Hepatocyte (in vitro differentiated cells): ENCODE measurements around the gene ARHGAP30. TPM values are rescaled to one million over a fixed set of nuclear protein-coding genes. Genes with fewer than 3 reads are reported as not detected.

Source experiments
- DNase-seq: peaks from one replicate; pipeline ENCODE4 v3.0.0-alpha.2; 2016; ENCODE audit warnings: low spot score
- H2AFZ ChIP-seq: fragments of 200-600 bp; sonication (generic); 2 replicates; pipeline ENCODE4 v1.6.0; 2016; ENCODE audit warnings: antibody characterized with exemption, mild to moderate bottlenecking
- H3K27ac ChIP-seq: fragments of 200-600 bp; sonication (generic); 2 replicates; pipeline ENCODE4 v1.5.1; 2016; ENCODE audit warnings: mild to moderate bottlenecking
- H3K27me3 ChIP-seq: fragments of 200-600 bp; sonication (generic); 2 replicates; pipeline ENCODE4 v1.6.1; 2016
- H3K36me3 ChIP-seq: fragments of 200-600 bp; sonication (generic); replicated peaks from 2 replicates; pipeline ENCODE4 v1.5.1; 2016; ENCODE audit warnings: low read depth; ENCODE audit not compliant: insufficient read depth
- H3K4me1 ChIP-seq: fragments of 200-600 bp; sonication (generic); 2 replicates; pipeline ENCODE4 v1.5.1; 2016; ENCODE audit warnings: mild to moderate bottlenecking, moderate library complexity; ENCODE audit not compliant: insufficient read depth
- H3K4me2 ChIP-seq: fragments of 200-600 bp; sonication (generic); 2 replicates; pipeline ENCODE4 v1.6.0; 2016
- H3K4me3 ChIP-seq: fragments of 200-600 bp; sonication (generic); 2 replicates; pipeline ENCODE4 v1.5.1; 2016; ENCODE audit warnings: mild to moderate bottlenecking
- H3K79me2 ChIP-seq: fragments of 200-600 bp; sonication (generic); 2 replicates; pipeline ENCODE4 v1.6.0; 2017; ENCODE audit warnings: mild to moderate bottlenecking
- H3K9me2 ChIP-seq: fragments of 200-600 bp; sonication (generic); replicated peaks from 2 replicates; pipeline ENCODE4 v1.6.0; 2017; ENCODE audit warnings: mild to moderate bottlenecking; ENCODE audit not compliant: insufficient read depth
- H3K9me3 ChIP-seq: fragments of 200-600 bp; sonication (generic); 2 replicates; pipeline ENCODE4 v1.5.1; 2016; ENCODE audit warnings: low read depth, mild to moderate bottlenecking
- H4K20me1 ChIP-seq: fragments of 200-600 bp; sonication (generic); 2 replicates; pipeline ENCODE4 v1.6.0; 2016; ENCODE audit warnings: mild to moderate bottlenecking; ENCODE audit not compliant: insufficient read depth, poor library complexity, severe bottlenecking
- CTCF ChIP-seq: fragments of 200-600 bp; sonication (generic); IDR thresholded peaks from 2 replicates; pipeline ENCODE4 v1.5.1; 2016; ENCODE audit warnings: antibody characterized with exemption, mild to moderate bottlenecking; ENCODE audit not compliant: poor library complexity
- EZH2 ChIP-seq: fragments of 200-600 bp; sonication (generic); IDR thresholded peaks from 2 replicates; pipeline ENCODE4 v1.6.1; 2016; ENCODE audit warnings: antibody characterized with exemption, mild to moderate bottlenecking, borderline replicate concordance
- EZH2phosphoT487 ChIP-seq: fragments of 200-600 bp; sonication (generic); IDR thresholded peaks from one replicate; pipeline ENCODE4 v1.6.1; 2018; ENCODE audit warnings: antibody characterized with exemption, mild to moderate bottlenecking, low read depth, moderate library complexity; ENCODE audit not compliant: unreplicated experiment, severe bottlenecking
- WGBS: methylation state at CpG from one replicate; pipeline ENCODE4 v1.1.6; 2016; ENCODE audit warnings: low lambda C conversion rate; ENCODE audit errors: missing lambda C conversion rate; 5-methylcytosine and 5-hydroxymethylcytosine counted together
- polyA plus RNA-seq: library from polyadenylated mRNA; unstranded; fragments of >200 nt; fragmentation: Nextera tagmentation; extraction: Ambion mirVana; gene quantifications from 2 replicates; pipeline ENCODE4 v1.2.1, GENCODE V29; 2016
- total RNA-seq: library from RNA; depleted of rRNA; stranded (reverse); fragments of >200 nt; gene quantifications from 2 replicates; pipeline ENCODE4 v1.2.3, GENCODE V29; 2014

Gene ARHGAP30
- total and polyA plus RNA-seq, 2 experiments from 2014 or later: 0.80 to 1.7 TPM

- Histone ChIP-seq H3K4me2 (no peak overlapping the region), H3K27ac (no peak overlapping the region), H3K27me3 (no peaks in the 10 kb centered on the region), H3K36me3 (no peaks in the 10 kb centered on the region), H3K4me1 (no peaks in the 10 kb centered on the region), H3K9me3 (no peaks in the 10 kb centered on the region), H2AFZ (no peak overlapping the region), H3K79me2 (no peaks in the 10 kb centered on the region), H3K9me2 (no peaks in the 10 kb centered on the region), H4K20me1 (no peaks in the 10 kb centered on the region), H3K4me3 (no peak overlapping the region)
- DNase-seq: no peak
- no peak for TF ChIP-seq EZH2phosphoT487
- no peak for TF ChIP-seq CTCF
- WGBS: 81% methylated on average over 4 of the region's 4 CpGs
Measured at GRCh38 chr1:161070761-161071160, 1.1 kb upstream of the ARHGAP30 start.

- H3K27me3 ChIP-seq: peaks cover 2% of the 10 kb centered on the region
- H3K36me3 ChIP-seq: no peaks in the 10 kb centered on the region
- no peak overlapping the region for H3K4me2 ChIP-seq
- no peaks in the 10 kb centered on the region for H3K9me2 ChIP-seq
- no peak overlapping the region for H3K27ac ChIP-seq
- H4K20me1 ChIP-seq: no peaks in the 10 kb centered on the region
- H3K9me3 ChIP-seq: no peaks in the 10 kb centered on the region
- DNase-seq: peak; percentile 5
- H3K4me1 ChIP-seq: no peaks in the 10 kb centered on the region
- H3K4me3 ChIP-seq: no peak overlapping the region
- TF ChIP-seq EZH2 (no peak), CTCF (no peak), EZH2phosphoT487 (no peak)
- WGBS: 89% methylated on average over 9 of the region's 9 CpGs
- H3K79me2 ChIP-seq: no peaks in the 10 kb centered on the region
- H2AFZ ChIP-seq: no peak overlapping the region
Measured at GRCh38 chr1:161069241-161069640, 450 bp downstream of the ARHGAP30 start.

DNA sequence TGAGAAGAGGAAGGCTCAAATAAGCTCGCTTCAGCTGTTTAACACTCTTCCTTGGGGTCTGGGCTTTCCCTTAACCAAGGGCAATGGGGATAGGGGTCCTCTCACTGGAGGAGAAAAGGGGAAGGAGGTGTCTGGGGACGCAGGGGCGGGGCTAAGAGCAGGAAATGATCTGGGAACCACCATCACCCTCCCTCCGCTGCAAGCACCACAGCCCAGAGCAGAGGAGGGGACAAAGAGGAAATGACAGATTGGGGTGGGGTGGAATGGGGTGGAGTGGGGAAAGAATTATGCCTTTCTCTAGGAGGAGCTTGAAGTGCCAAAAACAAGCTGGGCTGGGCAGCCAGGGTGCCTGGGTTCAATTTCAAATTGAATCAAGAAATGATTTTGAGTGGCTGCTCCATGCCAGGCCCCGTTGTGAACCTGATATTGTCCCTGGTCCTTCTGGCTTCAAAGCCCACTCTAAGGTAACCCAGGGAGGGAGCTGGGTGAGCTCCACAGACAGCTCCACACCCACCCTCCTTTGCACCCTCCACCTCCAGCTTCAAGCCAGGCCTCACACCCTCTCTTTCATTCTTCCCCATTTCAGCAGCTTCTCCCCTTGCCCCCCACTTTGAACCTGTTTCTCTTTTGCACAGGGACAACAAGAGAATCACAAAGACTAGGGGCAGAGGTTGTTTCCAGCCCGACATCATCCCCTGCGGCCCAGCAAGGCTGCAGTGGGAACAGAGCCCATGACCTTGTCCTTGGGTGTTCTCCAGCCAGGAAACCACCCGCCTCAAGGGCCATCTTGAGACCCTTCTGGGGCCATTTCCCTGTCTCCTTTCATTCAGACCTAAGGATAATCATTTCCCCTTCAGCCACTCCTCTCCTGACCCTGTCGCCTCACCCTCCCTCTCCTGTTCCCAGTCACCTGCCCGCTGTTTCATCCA lies 1.1 kb downstream of the ARHGAP30 start:
- no peak overlapping the region for H3K4me3 ChIP-seq
- 83% methylated on average over 10 of the region's 10 CpGs for WGBS
- H3K79me2 ChIP-seq: no peaks in the 10 kb centered on the region
- H3K27ac ChIP-seq: no peak overlapping the region
- no peak for TF ChIP-seq EZH2phosphoT487
- TF ChIP-seq EZH2: no peak
- TF ChIP-seq CTCF: no peak
- no peak overlapping the region for H2AFZ ChIP-seq
- no peaks in the 10 kb centered on the region for H4K20me1 ChIP-seq
- H3K9me2 ChIP-seq: no peaks in the 10 kb centered on the region
- H3K27me3 ChIP-seq: peaks cover 9% of the 10 kb centered on the region
- peak; percentile 2 for DNase-seq
- no peaks in the 10 kb centered on the region for H3K36me3 ChIP-seq
- no peaks in the 10 kb centered on the region for H3K9me3 ChIP-seq
- H3K4me1 ChIP-seq: no peaks in the 10 kb centered on the region
- H3K4me2 ChIP-seq: no peak overlapping the region
